T-helper 1 cell treated with Interleukin-12 subunit alpha and Interleukin-12 subunit beta and Interleukin-4 antibody, amounts not matched to agents 30 μg/mL and 1 μg/mL, for 36 hours (primary cell): ENCODE results near the gene ELFN2.

ENCODE experiments used
- H3K27ac Mint-ChIP-seq: one replicate; pipeline ENCODE4 v1.8.0; 2021; ENCODE audit warnings: mild to moderate bottlenecking, mixed read lengths
- H3K27me3 Mint-ChIP-seq: one replicate; pipeline ENCODE4 v1.8.0; 2021; ENCODE audit warnings: low read depth, mixed read lengths
- H3K36me3 Mint-ChIP-seq: one replicate; pipeline ENCODE4 v1.8.0; 2021; ENCODE audit warnings: low read depth, mixed read lengths
- H3K4me1 Mint-ChIP-seq: one replicate; pipeline ENCODE4 v1.8.0; 2021; ENCODE audit warnings: low read depth, mixed read lengths
- H3K4me3 Mint-ChIP-seq: one replicate; pipeline ENCODE4 v1.8.0; 2021; ENCODE audit warnings: mild to moderate bottlenecking, moderate library complexity, mixed read lengths
- H3K9me3 Mint-ChIP-seq: one replicate; pipeline ENCODE4 v1.8.0; 2021; ENCODE audit warnings: mixed read lengths

Gene ELFN2

DNA sequence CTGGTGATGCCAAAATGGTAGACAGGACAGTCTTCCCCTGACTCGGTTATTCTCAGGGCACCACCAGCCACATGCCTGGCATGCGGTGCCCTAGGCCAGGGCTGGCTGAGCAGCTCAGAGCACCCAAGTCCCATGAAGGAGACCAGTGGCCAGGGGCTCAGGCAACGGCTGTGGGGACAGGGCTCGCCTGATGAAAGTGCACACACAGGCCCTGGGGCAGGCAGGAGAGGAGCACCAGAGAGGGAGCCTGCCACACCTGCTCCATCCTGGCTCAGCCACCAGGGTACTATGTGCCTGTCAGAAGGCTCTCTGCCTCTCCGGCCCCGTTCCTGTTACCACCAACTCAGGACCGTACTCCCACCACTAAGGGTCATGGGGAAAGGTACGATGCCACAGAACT lies 12.1 kb downstream of the ELFN2 start:
- no peaks in the 10 kb centered on the region for H3K9me3 Mint-ChIP-seq
- peaks cover 25% of the 10 kb centered on the region for H3K4me1 Mint-ChIP-seq
- no peaks in the 10 kb centered on the region for H3K36me3 Mint-ChIP-seq
- H3K27me3 Mint-ChIP-seq: peaks cover 59% of the 10 kb centered on the region
- H3K27ac Mint-ChIP-seq: no peak overlapping the region
- no peak overlapping the region for H3K4me3 Mint-ChIP-seq

DNA sequence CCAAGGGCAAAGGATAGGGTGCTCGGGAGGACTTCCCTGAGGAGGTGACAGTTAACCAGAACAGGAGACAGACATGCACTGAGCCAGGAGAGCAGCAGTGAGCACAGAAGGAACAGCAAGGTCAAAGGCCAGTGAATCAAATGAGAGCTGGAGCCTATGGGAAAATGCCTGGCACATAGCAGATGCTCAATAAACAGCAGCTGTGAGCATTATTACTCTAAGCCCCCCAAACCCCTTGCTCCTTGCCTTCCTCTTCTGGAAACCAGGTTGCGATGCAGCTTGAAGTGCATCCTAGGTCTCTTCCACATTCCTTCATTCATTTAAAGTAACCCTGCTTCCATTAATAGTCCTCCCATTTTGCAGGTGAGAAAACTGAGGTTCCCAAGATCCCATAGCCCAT lies 13.0 kb downstream of the ELFN2 start:
- H3K27me3 Mint-ChIP-seq: peaks cover 56% of the 10 kb centered on the region
- H3K36me3 Mint-ChIP-seq: no peaks in the 10 kb centered on the region
- H3K4me3 Mint-ChIP-seq: no peak overlapping the region
- H3K27ac Mint-ChIP-seq: peak overlapping the region; percentile 28
- no peaks in the 10 kb centered on the region for H3K9me3 Mint-ChIP-seq
- peaks cover 23% of the 10 kb centered on the region for H3K4me1 Mint-ChIP-seq

DNA sequence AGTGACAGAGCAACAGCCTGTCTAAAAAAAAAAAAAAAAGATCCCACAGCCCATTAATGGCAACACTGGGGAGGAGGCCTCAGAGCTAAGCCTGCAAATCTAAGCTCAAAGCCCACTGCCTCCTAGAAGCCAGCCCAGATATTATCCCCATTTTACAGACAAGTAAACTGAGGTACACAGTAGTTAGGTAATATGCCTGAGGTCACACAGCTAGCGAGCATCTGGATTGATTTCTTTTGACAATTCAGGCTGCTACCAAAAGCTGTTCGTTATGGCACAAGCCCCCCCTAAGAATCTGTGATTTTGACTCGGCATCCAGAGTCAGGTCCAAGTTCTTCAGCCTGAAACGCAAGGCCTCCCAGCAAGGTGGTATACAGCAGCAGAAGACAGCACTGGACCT lies 13.7 kb downstream of the ELFN2 start:
- peaks cover 48% of the 10 kb centered on the region for H3K27me3 Mint-ChIP-seq
- H3K4me3 Mint-ChIP-seq: no peak overlapping the region
- no peak overlapping the region for H3K27ac Mint-ChIP-seq
- no peaks in the 10 kb centered on the region for H3K9me3 Mint-ChIP-seq
- H3K36me3 Mint-ChIP-seq: no peaks in the 10 kb centered on the region
- peaks cover 22% of the 10 kb centered on the region for H3K4me1 Mint-ChIP-seq

DNA sequence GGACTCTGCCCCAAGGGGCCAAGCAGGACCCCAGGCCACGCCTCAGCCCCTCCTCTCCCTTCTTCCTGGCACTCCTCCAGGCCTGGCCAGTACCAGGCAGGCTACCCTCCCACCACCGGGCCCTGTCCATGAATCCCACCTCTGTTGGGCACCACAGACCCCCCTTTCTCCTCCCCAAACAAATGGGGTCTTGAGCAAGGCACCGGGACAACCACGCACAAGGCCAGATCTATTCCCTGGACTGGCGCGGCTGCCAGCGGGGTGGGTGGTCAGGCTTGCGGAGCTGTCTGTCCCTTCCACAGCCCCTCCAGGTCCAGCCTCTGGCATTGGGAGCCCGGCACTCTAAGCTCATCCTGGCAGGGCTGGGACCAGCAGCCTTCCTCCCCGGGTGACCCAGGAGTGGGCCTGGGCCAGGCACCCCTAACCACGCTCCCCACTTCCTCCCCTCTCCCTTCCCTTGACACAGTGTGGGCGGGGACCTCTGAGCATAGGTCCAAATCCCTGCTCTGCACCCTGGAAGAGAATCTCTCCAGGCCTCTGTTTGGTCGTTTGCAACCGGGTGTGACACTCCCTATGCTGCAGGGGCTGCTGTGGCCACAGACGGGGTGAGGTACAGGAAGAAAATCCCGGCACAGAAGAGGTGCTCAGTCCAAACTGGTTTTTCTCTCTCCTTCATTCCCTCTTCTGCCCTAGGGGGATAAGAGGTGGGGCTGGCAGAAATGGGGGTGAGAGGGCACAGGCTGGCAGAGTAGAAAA lies 14.6 kb downstream of the ELFN2 start:
- peaks cover 20% of the 10 kb centered on the region for H3K4me1 Mint-ChIP-seq
- no peaks in the 10 kb centered on the region for H3K36me3 Mint-ChIP-seq
- H3K27me3 Mint-ChIP-seq: peaks cover 40% of the 10 kb centered on the region
- H3K4me3 Mint-ChIP-seq: no peak overlapping the region
- no peaks in the 10 kb centered on the region for H3K9me3 Mint-ChIP-seq
- H3K27ac Mint-ChIP-seq: no peak overlapping the region

DNA sequence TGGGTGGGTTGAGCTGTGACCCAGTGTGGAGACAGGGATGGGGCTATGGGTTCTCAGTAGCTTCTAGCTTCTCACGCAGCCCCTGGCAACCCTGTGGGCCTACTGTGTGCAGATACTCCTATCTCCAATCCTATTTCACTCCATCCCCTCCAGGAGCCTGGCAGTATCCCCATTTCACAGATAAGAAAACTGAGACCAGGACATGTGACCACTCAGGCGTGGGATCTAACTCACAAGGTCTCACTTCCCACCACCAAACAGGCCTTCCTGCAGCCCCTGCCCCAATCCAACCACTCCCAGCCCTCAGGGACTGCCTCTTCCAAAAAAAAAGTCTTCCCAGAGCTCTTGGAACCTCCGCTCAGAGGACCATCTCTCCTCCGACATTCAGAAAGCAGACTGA lies 15.6 kb downstream of the ELFN2 start:
- Mint-ChIP-seq H3K9me3 (no peaks in the 10 kb centered on the region), H3K27ac (no peak overlapping the region), H3K27me3 (peaks cover 31% of the 10 kb centered on the region), H3K4me1 (peaks cover 14% of the 10 kb centered on the region), H3K36me3 (no peaks in the 10 kb centered on the region), H3K4me3 (no peak overlapping the region)

DNA sequence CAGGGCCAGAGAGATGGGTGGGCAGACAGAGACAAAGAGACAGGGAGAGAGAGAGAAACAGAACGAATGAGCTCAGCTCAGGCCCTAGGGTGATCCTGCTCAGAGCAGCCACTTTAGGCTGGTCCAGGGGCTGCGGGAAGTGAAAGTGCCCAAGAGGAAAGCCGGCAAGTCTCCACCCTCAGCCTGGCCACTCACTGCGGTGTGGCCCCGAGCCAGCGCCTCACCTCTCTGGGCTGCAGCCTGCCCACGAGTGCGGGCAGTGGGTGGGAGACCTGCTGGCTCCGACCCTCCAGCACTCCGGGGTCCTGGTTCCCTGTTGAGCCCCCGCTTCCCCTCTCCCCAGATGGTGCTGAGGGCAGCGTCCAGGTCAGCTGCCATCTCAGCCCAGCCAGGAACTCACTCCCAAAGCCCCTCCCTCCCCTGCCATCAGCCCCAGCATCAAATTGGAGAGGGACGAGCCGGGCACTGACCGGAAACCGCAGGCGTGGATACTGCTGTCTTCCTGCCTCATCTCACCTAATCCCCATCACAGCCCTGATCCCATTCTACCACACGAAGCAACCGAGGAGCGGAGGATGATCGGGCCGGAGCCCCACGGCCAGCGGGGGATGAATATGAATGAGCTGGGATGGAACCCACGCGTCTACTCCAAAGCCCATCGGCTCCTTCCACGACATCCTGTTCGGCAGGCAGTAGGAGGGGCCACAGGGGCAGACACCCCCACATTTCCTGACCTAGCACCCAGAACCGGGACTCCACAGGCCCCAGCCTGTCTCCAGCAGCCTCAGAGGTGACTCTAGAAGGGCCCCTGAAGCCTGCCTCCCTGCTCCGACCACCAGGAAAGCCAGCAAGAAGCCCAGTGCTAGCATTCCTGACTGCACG lies 16.9 kb downstream of the ELFN2 start:
- H3K27me3 Mint-ChIP-seq: peaks cover 22% of the 10 kb centered on the region
- H3K4me1 Mint-ChIP-seq: peaks cover 6% of the 10 kb centered on the region
- H3K4me3 Mint-ChIP-seq: no peak overlapping the region
- H3K27ac Mint-ChIP-seq: no peak overlapping the region
- H3K36me3 Mint-ChIP-seq: no peaks in the 10 kb centered on the region
- H3K9me3 Mint-ChIP-seq: no peaks in the 10 kb centered on the region

DNA sequence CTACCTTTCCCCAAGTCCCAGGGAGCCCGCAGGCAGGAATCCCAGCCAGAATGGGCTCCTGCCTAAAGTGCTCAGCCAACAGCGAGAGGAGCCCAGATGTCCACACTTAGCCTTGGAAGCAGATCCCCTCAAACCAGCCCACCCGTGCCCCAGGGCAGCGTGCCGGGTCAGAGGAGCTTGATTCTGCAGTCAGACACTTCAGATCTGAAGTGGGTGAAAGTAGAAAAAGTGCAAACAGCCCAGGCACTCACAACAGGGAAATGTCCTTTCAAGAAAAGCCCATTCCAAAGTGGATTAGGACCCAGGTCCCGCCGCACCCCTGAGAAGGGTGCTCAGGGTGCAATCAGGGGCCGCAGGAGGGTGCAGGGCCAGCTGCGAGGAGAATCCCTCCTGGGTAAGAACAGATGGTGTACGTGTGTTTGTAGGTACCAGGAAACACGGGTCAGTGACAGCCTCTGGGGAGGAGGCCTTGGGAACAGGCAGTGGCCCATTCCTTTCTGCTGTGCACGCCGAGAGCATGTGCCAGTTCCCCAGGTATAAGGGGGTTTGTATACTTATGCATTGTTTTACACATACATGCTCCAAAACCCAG lies 17.7 kb downstream of the ELFN2 start:
- H3K9me3 Mint-ChIP-seq: no peaks in the 10 kb centered on the region
- H3K27ac Mint-ChIP-seq: no peak overlapping the region
- H3K36me3 Mint-ChIP-seq: no peaks in the 10 kb centered on the region
- H3K4me3 Mint-ChIP-seq: no peak overlapping the region
- peaks cover 20% of the 10 kb centered on the region for H3K27me3 Mint-ChIP-seq
- H3K4me1 Mint-ChIP-seq: peaks cover 6% of the 10 kb centered on the region

DNA sequence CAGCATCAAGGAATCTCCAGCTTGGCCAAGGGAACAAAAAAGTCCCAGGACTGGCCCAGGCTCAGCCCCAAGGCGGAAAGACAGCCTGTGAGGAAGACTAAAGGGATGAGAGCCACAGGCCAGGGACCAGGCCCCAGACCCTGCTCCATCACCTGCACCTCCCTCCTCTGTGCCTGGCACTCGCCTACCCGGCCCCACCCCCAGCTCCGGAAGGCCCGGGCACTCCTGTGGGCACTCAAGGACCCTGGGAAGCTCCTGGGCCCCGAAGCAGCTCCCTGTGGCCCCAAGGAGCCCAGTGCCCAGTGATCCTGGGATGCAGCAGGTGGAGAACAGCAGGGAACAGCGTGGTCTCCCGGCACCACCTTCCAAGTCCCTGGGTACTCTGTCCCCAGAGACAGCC lies 18.2 kb downstream of the ELFN2 start:
- Mint-ChIP-seq H3K27ac (no peak overlapping the region), H3K9me3 (no peaks in the 10 kb centered on the region), H3K27me3 (peaks cover 14% of the 10 kb centered on the region), H3K4me1 (peaks cover 6% of the 10 kb centered on the region), H3K36me3 (no peaks in the 10 kb centered on the region), H3K4me3 (no peak overlapping the region)

DNA sequence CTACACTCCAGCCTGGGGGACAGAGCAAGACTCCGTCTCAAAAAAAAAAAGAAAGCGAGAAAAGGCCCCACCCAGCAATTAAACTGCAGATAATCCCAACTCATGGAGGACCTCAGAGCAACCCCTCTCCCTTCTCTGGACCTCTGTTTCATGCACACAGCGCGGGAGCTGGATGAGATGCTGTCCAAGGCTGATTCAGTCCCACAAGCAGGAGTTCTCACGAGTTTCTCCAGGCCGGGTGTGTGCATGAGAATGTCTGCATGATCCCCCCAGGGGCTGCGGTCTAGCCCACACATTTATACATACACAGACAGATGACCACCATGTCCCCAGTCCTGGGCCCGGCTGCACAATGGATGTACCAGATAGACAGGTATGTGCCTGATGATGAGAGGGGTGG lies 19.4 kb downstream of the ELFN2 start:
- peaks cover 4% of the 10 kb centered on the region for H3K27me3 Mint-ChIP-seq
- no peaks in the 10 kb centered on the region for H3K36me3 Mint-ChIP-seq
- no peaks in the 10 kb centered on the region for H3K9me3 Mint-ChIP-seq
- no peak overlapping the region for H3K27ac Mint-ChIP-seq
- H3K4me1 Mint-ChIP-seq: peaks cover 4% of the 10 kb centered on the region
- H3K4me3 Mint-ChIP-seq: no peak overlapping the region

DNA sequence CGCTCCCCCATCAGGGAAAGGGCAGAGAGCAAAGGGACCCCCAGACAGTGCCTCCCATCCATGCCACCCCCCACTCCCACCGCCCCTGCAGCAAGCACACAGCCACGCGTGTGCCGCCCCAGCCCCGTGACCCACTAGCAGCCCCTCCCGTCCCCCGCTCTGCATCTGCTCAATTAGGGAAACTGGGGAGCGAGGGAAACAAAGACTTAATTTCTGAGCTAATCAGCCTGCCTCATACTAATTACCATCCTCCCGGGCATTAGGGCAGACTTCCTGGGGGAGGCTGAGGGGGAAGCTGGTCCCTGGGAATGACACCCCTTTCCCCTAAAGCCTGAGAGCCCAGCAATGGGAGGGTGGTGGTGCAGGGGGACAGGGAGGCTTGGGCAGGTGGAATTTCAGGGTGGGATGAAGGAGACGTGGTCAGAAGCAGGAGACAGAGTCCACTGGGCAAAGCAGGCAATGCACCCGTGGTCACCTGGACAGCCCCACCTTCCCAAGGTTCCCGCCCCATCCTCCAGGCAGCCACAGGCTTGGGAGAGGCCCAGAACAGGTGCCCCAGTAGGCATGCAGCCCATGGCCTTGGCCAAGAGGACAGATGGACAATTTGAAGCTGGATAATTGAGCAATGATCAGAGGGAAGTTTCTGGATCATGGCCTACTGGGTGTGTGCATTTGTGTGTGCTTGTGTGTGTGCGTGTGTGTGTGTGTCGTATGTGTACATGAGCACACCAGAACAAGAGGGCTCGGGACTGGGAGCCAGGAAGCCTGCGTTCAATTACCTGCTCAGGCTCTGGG lies 20.6 kb downstream of the ELFN2 start:
- no peaks in the 10 kb centered on the region for H3K9me3 Mint-ChIP-seq
- no peak overlapping the region for H3K27ac Mint-ChIP-seq
- H3K4me3 Mint-ChIP-seq: no peak overlapping the region
- peaks cover 3% of the 10 kb centered on the region for H3K4me1 Mint-ChIP-seq
- H3K27me3 Mint-ChIP-seq: peaks cover 4% of the 10 kb centered on the region
- H3K36me3 Mint-ChIP-seq: no peaks in the 10 kb centered on the region

DNA sequence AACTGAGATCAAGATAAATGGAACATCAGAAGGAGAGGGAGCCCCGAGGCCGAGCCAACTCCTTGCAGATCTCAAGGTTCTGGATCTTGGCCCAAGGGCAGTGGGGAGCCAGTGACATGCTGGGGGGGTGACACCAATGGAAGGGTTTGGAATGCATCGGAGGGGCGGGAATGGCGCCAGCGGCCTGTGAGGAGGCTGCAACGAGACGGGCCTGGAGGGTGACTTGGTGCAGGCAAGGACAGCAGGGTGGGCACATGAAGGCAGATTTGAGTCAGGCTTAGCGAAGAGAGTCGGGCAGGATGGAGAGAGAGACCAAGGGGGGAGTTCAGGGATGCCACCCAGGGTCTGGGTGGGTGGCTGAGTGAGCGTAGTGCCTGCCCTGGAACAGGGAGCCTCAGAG lies 23.2 kb downstream of the ELFN2 start:
- Mint-ChIP-seq H3K4me1 (no peaks in the 10 kb centered on the region), H3K4me3 (no peak overlapping the region), H3K9me3 (no peaks in the 10 kb centered on the region), H3K27me3 (no peaks in the 10 kb centered on the region), H3K36me3 (no peaks in the 10 kb centered on the region), H3K27ac (no peak overlapping the region)

DNA sequence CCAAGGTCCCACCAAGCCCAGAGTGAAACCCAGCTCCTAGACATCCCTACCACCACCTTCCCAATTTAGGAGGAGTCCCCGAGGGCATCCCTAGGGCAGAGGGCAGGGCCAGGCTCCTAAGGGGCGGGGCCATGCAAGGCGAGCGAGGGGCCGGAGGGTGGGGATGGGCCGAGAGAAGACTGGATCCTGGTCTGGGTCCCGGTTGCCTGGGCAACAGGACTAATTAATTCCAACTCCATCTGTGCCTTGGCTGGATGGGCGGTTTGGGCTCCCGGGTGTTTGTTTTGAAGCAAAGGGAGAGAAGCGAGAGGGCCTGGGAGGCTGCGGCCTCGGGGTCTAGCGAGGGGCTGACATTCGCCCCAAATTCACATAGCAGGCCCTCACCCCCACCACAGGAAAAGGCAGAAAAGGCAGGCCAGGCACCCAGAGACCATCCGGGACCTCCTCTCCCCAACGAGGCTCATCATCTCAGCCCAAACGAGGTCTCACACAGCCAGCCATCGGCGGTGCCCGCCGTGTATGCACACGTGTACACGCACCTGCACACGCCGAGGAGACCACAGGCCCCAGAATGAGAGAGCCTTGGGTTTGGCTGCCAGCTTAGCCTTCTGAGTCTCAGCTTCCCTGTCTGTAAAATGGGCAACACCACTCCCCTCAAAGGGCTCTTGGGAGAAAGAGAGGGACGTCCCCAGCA lies 23.9 kb downstream of the ELFN2 start:
- no peak overlapping the region for H3K4me3 Mint-ChIP-seq
- H3K36me3 Mint-ChIP-seq: no peaks in the 10 kb centered on the region
- no peaks in the 10 kb centered on the region for H3K27me3 Mint-ChIP-seq
- no peaks in the 10 kb centered on the region for H3K4me1 Mint-ChIP-seq
- H3K27ac Mint-ChIP-seq: no peak overlapping the region
- no peaks in the 10 kb centered on the region for H3K9me3 Mint-ChIP-seq

DNA sequence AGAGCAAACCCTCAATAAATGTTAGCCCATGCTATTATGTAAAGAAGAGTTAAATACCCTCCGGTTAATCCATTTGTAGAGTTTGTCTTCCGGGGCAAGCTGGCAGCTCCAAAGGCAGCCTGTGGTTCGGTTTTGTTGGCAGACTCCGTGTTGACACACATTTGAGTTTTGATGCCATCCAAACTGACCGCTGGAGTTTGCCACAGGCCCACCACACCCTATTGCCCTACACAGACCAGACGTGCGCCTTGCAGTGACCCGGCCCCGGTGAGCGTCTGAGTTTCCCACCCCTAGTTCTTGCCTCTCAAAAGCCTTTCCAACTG lies 25.1 kb downstream of the ELFN2 start:
- Mint-ChIP-seq H3K4me1 (no peaks in the 10 kb centered on the region), H3K9me3 (no peaks in the 10 kb centered on the region), H3K27ac (no peak overlapping the region), H3K27me3 (no peaks in the 10 kb centered on the region), H3K4me3 (no peak overlapping the region), H3K36me3 (no peaks in the 10 kb centered on the region)
